Right lobe of liver (tissue), 6 donors: ENCODE results near the gene TMC5. TPM values are rescaled to one million over a fixed set of nuclear protein-coding genes. Genes with fewer than 3 reads are reported as not detected.

Source experiments
- ATAC-seq, 4 donors: fragments of 200-7000 bp; cut with Tn5 transposase; one replicate each; pipeline ENCODE4 v1.9.1; 2020; ENCODE audit warnings: mild to moderate bottlenecking in 4 of 4, moderate library complexity in 4 of 4
- DNase-seq, 3 donors: peaks; one replicate each; pipeline ENCODE4 v3.0.0-alpha.2; 2020
- H3K27ac ChIP-seq, 3 donors: fragments of 200-600 bp; one replicate each; pipeline ENCODE4 v1.8.0; 2022
- H3K27me3 ChIP-seq, 2 donors: fragments of 200-600 bp; one replicate each; pipeline ENCODE4 v1.8.0; 2022
- H3K36me3 ChIP-seq, 4 donors: fragments of 200-600 bp; sonication (generic) in 1 of 4; one replicate each; pipeline versions ENCODE4 v1.5.1 to v1.8.0; 2017 to 2022; ENCODE audit warnings: control low read depth in 1 of 4
- H3K4me1 ChIP-seq, 4 donors: fragments of 200-600 bp; sonication (generic) in 1 of 4; one replicate each; pipeline versions ENCODE4 v1.5.1 to v1.8.0; 2017 to 2022; ENCODE audit warnings: control low read depth in 1 of 4
- H3K4me3 ChIP-seq, 3 donors: fragments of 200-600 bp; one replicate each; pipeline ENCODE4 v1.8.0; 2022
- H3K9me3 ChIP-seq, 4 donors: fragments of 200-600 bp; sonication (generic) in 1 of 4; one replicate each; pipeline versions ENCODE4 v1.5.1 to v1.8.0; 2017 to 2022; ENCODE audit warnings: control low read depth in 1 of 4
- WGBS: methylation state at CpG from one replicate; pipeline ENCODE4 v1.1.6; 2018; ENCODE audit warnings: low coverage, low lambda C conversion rate; ENCODE audit not compliant: insufficient coverage; ENCODE audit errors: missing lambda C conversion rate; 5-methylcytosine and 5-hydroxymethylcytosine counted together
- intact Hi-C, 2 donors: fragments of 100-400 bp; cut with DNase I; formaldehyde crosslinking; loops; one replicate each; pipeline versions ENCODE4 v1.11.2 to v1.14.1; 2022
- total RNA-seq, 6 experiments: library from RNA; depleted of rRNA in 2 of 6; stranded (reverse); fragments of >200 nt in 2 of 6; fragmentation: NEBNext Ultra II Directional in 3 of 6; extraction: Animal tissue kit (Norgen Biotek cat#: 25700) in 3 of 6; gene quantifications; one replicate each; pipeline versions ENCODE4 v1.1.0 to v1.2.4, GENCODE V29; 2016 to 2023
- TF ChIP-seq, protein P1 (sequence below), 4 donors: fragments of 200-600 bp in 3 of 4; fragments of 450-650 bp in 1 of 4; IDR thresholded peaks; one replicate each; pipeline versions ENCODE4 v1.5.1 to v1.8.0; 2016 to 2022; ENCODE audit warnings: antibody characterized with exemption in 4 of 4, mild to moderate bottlenecking in 2 of 4
- donor health status: DM: no; HTN: yes; CAD: no.
- donor health status: DM: no; HTN: no; CAD: no.
- donor health status: DM: no; HTN: no; CAD: no.
- donor health status: DM: no; HTN: yes; CAD: no.
- donor health status: DM: no; HTN: yes; CAD: no.

TMC5 gene
- total RNA-seq, 6 experiments from 2014 or later: 0.43 to 3.4 (median 0.93) TPM; not detected in 1

- no peak overlapping the region for H3K4me3 ChIP-seq
- ATAC-seq: no peak
- peaks cover 0 to 4% (median 0%) of the 10 kb centered on the region in 4 donors for H3K4me1 ChIP-seq
- intact Hi-C loops: no loop called here
- H3K27me3 ChIP-seq: no peaks in the 10 kb centered on the region
- WGBS: 88% methylated on average over 3 of the region's 3 CpGs
- peaks cover 0 to 18% (median 2%) of the 10 kb centered on the region in 4 donors for H3K36me3 ChIP-seq
- TF ChIP-seq, protein P1, sequence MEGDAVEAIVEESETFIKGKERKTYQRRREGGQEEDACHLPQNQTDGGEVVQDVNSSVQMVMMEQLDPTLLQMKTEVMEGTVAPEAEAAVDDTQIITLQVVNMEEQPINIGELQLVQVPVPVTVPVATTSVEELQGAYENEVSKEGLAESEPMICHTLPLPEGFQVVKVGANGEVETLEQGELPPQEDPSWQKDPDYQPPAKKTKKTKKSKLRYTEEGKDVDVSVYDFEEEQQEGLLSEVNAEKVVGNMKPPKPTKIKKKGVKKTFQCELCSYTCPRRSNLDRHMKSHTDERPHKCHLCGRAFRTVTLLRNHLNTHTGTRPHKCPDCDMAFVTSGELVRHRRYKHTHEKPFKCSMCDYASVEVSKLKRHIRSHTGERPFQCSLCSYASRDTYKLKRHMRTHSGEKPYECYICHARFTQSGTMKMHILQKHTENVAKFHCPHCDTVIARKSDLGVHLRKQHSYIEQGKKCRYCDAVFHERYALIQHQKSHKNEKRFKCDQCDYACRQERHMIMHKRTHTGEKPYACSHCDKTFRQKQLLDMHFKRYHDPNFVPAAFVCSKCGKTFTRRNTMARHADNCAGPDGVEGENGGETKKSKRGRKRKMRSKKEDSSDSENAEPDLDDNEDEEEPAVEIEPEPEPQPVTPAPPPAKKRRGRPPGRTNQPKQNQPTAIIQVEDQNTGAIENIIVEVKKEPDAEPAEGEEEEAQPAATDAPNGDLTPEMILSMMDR (IDR thresholded peaks at IDR 0.05): no peak
- no peak overlapping the region for H3K27ac ChIP-seq
- DNase-seq: no peak
- no peaks in the 10 kb centered on the region for H3K9me3 ChIP-seq
Measured at GRCh38 chr16:19548144-19548543, 130.5 kb downstream of the TMC5 start.

Other genes starting within 250 kb of the TMC5 start
- gene SYT17, start 249.6 kb upstream of the TMC5 start, total RNA-seq: 10 to 100 TPM in 3 of 6 experiments, 1 to 10 TPM in 3; 8.2 to 14.1 (median 9.5) TPM
- gene CLEC19A, start 132.2 kb upstream of the TMC5 start, total RNA-seq: under 1 TPM in 1 of 6 experiments, not detected in 5; 0.12 TPM
- 10 to 100 TPM; 19.1 to 30.5 (median 21.1) TPM for gene GDE1, start 104.2 kb downstream of the TMC5 start, total RNA-seq
- 1 to 10 TPM; 2.6 to 5.6 (median 4.2) TPM for gene CCP110, start 106.1 kb downstream of the TMC5 start, total RNA-seq
- 10 to 100 TPM; 19.3 to 24.3 (median 20.4) TPM for gene VPS35L, start 137.8 kb downstream of the TMC5 start, total RNA-seq